A549 (cell line): ENCODE results near the gene GSG1L.

ENCODE experiments used
- BHLHE40 ChIP-seq: IDR thresholded peaks from 2 replicates; pipeline ENCODE4 v1.6.1; 2012; ENCODE audit warnings: low read depth, low read length, inconsistent platforms
- HOXB13 ChIP-seq: fragments of 250-450 bp; sonication (Bioruptor Pico); IDR thresholded peaks from 2 replicates; pipeline ENCODE4 v1.5.0; 2020; ENCODE audit warnings: low read depth, mild to moderate bottlenecking, moderate library complexity
- MAZ ChIP-seq: fragments of 150-350 bp; IDR thresholded peaks from 2 replicates; pipeline ENCODE4 v1.6.1; 2014; ENCODE audit warnings: antibody characterized with exemption, low read depth, low read length, borderline replicate concordance
- MYC ChIP-seq: IDR thresholded peaks from 2 replicates; pipeline ENCODE4 v1.6.1; 2012; ENCODE audit warnings: mild to moderate bottlenecking, inconsistent platforms, low read length, improper control_type of control experiment, borderline replicate concordance
- POLR2A ChIP-seq: IDR thresholded peaks from 2 replicates; pipeline ENCODE4 v1.6.1; 2012; ENCODE audit warnings: mild to moderate bottlenecking, low read length
- RAD21 ChIP-seq, 2 experiments: fragments of >200 bp in 1 of 2; sonication (Bioruptor Twin) in 1 of 2; formaldehyde crosslinking in 1 of 2; IDR thresholded peaks in 1 of 2; conservative IDR thresholded peaks in 1 of 2; 2 replicates in 1 of 2; 3 replicates in 1 of 2; pipeline ENCODE4 v1.6.1; 2012 to 2018; ENCODE audit warnings: inconsistent platforms in 1 of 2
- SMC3 ChIP-seq: fragments of >200 bp; sonication (Bioruptor Twin); formaldehyde crosslinking; IDR thresholded peaks from 3 replicates; pipeline ENCODE4 v1.6.1; 2018; ENCODE audit warnings: inconsistent platforms
- TFCP2L1 ChIP-seq: fragments of 250-450 bp; sonication (Bioruptor Pico); IDR thresholded peaks from 2 replicates; pipeline ENCODE4 v1.5.0; 2021; ENCODE audit warnings: mild to moderate bottlenecking
- TP53 ChIP-seq: fragments of 250-450 bp; sonication (Bioruptor Pico); IDR thresholded peaks from 2 replicates; pipeline ENCODE4 v1.5.0; 2021; ENCODE audit warnings: mild to moderate bottlenecking, moderate library complexity
- TF ChIP-seq, protein P1 (sequence below): fragments of >200 bp; sonication (Bioruptor Twin); formaldehyde crosslinking; IDR thresholded peaks from 3 replicates; pipeline ENCODE4 v1.5.1; 2016

DNA sequence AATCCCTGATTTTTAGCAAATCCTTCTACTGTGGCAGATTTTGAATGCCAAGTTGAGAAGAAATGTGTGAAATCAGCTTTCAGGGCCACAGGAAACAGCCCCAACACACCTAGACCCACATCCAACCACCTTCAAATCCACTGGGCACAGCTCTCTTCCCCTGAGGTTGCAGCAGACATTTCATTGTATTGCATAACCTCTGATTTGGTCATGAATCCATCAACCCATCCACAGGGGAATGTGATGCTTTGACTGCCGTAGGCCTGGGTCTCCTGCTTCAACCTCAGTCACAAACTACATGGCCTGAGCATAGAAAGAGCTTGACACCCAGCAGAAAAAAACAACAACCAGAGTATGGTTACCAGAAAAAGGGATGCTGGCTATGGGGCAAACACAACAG lies 145.6 kb downstream of the GSG1L start:
- TF ChIP-seq POLR2A (no peak), RAD21 (conservative IDR thresholded peaks at IDR 0.05 in 1 of 2, IDR thresholded peaks at IDR 0.05 in 1 of 2) (no peak), MYC (no peak), TP53 (CRISPR knock-in tag) (no peak), MAZ (no peak), SMC3 (no peak), HOXB13 (CRISPR knock-in tag) (no peak), BHLHE40 (no peak), TFCP2L1 (CRISPR knock-in tag) (no peak)
- TF ChIP-seq, protein P1, sequence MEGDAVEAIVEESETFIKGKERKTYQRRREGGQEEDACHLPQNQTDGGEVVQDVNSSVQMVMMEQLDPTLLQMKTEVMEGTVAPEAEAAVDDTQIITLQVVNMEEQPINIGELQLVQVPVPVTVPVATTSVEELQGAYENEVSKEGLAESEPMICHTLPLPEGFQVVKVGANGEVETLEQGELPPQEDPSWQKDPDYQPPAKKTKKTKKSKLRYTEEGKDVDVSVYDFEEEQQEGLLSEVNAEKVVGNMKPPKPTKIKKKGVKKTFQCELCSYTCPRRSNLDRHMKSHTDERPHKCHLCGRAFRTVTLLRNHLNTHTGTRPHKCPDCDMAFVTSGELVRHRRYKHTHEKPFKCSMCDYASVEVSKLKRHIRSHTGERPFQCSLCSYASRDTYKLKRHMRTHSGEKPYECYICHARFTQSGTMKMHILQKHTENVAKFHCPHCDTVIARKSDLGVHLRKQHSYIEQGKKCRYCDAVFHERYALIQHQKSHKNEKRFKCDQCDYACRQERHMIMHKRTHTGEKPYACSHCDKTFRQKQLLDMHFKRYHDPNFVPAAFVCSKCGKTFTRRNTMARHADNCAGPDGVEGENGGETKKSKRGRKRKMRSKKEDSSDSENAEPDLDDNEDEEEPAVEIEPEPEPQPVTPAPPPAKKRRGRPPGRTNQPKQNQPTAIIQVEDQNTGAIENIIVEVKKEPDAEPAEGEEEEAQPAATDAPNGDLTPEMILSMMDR, result no peak
